GM19099 (cell line): Measurements from ENCODE around the gene MGAT5B.

ENCODE experiments used
- POLR2A ChIP-seq: IDR thresholded peaks from 3 replicates; pipeline ENCODE4 v1.6.1; 2011; ENCODE audit warnings: low read depth; ENCODE audit not compliant: insufficient read length; ENCODE audit errors: extremely low read depth

MGAT5B gene

GRCh38 chr17:76922967-76923366 is 54.8 kb downstream of the MGAT5B start:
- no peak for TF ChIP-seq POLR2A

DNA sequence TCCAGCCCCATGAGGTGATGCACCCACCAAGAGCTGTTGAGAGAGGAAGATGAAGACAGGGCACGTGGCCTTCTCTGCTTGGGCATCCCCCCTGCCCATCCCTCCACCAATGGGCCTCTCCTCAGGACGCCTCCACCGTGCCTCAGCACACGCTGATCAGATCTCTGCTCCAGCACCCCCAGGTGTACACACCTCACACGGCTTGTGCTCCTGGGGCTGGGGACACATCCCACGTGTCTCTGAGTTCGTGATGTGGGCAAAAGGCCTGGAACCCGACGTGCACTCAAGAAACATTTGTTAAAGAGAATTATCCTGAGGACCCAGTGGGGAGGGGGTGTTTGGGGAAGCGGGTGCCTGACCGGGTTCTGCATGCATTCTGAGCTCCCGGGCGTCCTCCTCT is 55.3 kb downstream of the MGAT5B start:
- TF ChIP-seq POLR2A: no peak

- TF ChIP-seq POLR2A: no peak
Observed at GRCh38 chr17:76924345-76925342, 56.4 kb downstream of the MGAT5B start.

DNA sequence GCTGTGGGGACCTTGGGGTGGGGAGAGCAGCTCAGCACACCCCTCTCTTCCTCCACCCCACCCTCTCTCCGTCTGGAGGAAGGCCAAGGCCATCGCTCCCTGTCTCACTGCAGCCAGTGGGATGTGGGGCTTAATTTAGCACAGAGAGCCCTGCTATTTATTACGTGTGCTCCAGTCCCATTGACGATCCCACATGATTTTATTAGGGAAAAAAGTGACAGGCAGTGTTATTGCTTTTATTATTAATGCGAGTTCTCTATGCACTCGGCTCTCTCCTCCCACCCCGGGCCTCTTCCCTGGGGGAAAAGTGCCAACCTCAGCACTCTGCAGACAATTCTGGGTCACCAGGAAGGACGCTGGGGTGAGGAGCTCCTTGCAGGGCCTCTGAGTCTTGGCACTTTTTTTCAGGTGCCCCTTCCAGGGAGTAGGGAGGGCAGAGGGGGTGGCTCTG is 57.3 kb downstream of the MGAT5B start:
- TF ChIP-seq POLR2A: no peak

- TF ChIP-seq POLR2A: no peak
Observed at GRCh38 chr17:76926237-76926866, 58.1 kb downstream of the MGAT5B start.

DNA sequence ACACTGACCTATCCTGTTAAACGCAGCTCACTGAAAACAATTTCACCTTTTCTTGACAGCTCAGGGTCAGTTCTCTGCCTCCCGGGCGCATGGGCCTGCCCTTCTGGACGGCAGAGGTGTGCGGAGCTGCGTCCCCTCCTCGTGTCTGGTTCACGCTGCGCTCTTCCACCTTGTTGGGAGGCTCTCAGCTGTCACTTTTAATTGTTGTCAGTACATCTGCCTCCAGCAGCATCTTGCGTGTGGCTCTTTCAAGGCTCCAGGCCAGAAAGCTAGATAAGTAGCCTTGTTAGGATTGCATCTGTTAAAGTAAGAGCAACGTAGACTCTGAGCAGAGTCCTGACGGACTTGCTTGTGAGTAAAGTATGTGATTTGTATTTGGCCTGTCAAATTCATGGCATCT is 59.4 kb downstream of the MGAT5B start:
- TF ChIP-seq POLR2A: no peak

- no peak for TF ChIP-seq POLR2A
Observed at GRCh38 chr17:76927982-76928381, 59.8 kb downstream of the MGAT5B start.

GRCh38 chr17:76929148-76929547 is 60.9 kb downstream of the MGAT5B start:
- no peak for TF ChIP-seq POLR2A

DNA sequence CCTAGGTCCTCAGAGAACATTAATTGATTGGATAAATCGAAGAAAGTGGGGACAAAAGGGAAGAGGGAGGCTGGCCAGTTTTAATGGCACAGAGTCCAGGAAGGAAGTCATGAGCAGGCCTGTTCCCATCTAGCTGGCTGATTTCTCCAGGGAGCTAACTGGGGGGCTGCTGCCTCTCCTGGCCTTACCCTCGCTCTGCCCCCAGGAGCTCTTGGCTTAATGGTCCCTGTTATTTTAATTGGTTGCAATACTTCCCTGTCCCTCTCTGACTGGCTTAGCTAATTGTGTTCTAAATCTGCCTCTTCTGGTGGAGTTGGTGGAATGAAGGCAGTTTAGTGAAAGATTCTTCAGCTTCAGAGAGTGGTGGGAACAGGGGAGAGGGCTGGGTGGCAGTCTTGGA is 61.4 kb downstream of the MGAT5B start:
- no peak for TF ChIP-seq POLR2A

GRCh38 chr17:76930107-76930506 is 61.9 kb downstream of the MGAT5B start:
- no peak for TF ChIP-seq POLR2A

DNA sequence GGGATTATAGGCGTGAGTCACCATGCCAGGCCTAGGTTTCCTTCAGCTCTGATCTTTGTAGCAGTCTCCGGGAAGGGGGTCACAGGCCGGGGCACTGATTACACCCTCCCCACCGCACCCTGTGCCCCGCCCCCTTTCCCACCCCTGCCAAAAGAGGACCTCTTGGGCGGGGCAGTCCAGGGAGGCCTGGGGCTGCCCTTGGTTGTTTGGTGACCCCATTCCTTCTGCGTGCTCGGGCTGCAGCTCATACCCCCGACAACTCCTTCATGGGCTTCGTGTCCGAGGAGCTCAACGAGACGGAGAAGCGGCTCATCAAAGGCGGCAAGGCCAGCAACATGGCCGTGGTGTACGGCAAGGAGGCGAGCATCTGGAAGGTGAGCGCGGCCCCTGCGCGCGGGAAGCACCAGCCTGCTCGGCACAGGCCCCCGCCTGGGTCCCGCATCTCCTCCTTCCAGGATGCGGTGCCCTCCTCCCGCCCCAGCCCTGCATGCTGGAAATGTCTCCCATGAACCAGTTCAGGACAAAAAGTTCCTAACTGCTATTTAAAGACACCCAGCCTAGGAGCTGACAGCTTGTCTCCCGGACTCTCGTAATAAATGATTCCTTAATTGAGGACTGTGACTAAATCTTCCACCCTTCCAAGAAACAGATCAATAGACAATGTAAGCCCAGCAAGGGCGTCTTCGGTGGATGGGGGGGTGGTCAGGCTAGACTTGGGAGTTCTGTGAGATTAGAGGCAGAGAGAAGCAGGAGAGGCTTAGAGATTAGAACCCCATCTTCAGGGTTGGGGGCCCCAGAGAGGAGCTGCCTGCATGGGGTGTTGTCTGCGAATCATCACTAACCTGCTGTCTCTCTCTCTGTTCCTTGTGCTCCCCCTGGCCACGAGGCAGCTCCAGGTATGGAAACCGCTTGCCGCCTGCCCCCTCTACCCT is 64.5 kb downstream of the MGAT5B start:
- no peak for TF ChIP-seq POLR2A

DNA sequence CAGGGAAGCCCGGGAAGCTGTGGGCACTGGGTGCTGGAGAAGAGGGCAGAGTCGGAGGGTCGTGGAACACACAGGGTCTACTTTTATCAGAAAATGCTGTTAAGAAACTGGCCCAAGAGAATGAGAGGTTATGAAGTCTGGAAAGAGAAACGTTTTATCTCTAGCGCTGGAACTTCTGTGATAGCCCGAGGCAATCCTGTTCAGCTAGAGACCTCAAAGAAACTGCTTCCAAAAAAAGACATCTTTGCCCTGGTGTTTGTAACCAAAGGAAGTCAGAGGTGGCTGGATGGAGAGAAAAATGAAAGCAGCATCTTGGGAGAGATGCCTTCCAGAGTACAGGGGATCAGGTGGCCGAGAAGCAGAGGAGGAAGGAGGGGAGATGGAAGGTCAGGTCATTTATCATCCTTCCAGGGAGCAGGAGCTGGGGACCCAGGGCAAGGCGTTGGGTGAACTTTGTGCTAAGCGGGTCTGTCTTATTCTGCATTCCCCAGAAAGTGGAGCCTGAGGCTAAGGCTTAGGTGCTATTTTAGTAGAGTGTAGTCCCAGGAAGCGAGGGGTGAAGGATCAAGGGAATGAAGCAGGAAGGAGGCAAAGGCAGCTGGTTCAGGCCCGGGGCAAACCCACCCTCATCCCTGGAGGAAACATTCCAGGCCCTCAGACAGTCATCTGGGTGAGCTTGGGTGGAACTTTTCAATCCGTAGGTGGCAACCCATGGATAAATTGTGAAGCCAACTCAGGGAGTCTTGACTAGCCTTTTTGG is 66.5 kb downstream of the MGAT5B start:
- TF ChIP-seq POLR2A: no peak

DNA sequence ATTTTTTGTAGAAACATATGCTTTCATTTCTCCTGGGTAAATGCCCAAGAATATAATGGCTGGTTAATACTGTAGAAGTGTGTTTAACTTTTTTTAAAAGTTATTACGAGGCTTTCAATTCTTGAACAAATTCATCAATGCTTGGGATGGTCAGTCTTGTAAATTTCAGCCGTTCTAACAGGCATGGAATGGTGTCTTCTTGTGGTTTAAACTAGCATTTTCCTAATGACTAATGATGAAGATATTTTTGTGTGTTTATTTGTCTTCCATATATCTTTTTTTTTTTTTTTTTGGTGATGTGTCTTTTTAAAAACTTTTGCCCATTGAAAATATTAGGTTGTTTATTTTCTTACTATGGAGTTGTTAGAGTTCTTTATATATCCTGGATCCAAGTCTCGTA is 67.1 kb downstream of the MGAT5B start:
- TF ChIP-seq POLR2A: no peak

DNA sequence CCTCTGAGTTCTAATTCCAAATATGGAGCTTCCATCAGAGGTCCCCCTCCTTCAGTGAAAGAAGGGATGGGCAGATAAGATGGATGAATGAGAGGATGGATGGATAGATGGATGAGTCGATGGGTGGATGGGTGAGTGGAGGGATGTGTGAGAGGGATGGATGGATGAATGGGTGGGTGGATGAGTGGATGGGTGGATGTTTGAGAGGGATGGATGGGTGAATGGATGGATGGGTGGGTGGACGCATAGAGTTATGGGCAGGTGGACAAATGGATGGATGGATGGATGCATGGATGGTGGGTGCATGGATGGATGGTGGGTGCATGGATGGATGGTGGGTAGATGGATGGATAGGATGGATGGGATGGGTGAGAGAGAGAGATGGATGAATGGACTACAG is 69.0 kb downstream of the MGAT5B start:
- no peak for TF ChIP-seq POLR2A

- TF ChIP-seq POLR2A: no peak
Observed at GRCh38 chr17:76938009-76938408, 69.8 kb downstream of the MGAT5B start.

- TF ChIP-seq POLR2A: no peak
Observed at GRCh38 chr17:76940295-76940694, 72.1 kb downstream of the MGAT5B start.
